ENCODE data around the gene TIPRL.
"Not testable (repeated sequence)": the region's sequence is repeated elsewhere in the genome, so short reads cannot be mapped to it uniquely, and the experiment has no call there.

TIPRL gene

DNA sequence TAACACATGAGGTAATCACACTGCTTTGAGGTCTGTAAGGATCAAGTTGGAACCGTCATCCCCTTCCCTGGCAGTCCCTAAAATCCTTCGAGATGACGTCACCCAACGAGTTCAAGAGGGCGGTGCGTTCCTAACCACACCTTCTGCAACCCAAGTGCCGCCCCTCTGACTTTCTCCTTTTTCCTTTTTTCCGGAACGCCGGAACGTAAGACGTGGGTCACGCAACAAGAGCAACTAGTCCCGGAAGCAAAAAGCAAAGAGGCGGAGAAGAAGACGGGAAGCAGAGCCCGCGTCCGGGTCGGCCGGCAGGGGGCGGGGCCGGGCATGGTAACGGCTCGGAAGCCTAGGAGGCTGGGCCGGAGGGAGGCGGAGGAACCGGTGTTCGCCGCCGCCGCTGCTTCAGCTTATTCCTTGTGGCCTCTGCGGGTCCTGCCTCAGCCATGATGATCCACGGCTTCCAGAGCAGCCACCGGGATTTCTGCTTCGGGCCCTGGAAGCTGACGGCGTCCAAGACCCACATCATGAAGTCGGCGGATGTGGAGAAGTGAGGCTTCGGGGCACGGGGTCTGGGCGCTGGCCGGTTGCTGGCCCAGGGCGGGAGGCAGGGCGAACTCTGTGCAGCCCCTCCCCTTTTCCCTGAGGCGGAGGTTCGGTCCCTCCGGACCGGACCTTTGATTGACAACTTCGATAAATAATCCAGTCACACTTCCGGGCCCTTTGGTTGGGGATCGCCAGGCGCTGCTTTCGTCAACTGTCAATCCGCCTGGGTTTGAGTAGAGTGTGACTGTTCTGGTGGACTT lies at the start of gene TIPRL:
Gene TIPRL (plus strand): TSS at position 325 of the 800 bp plus-strand sequence. CDS start 116 bp downstream, at position 441.
- DNase-seq = peak; percentile 98

DNA sequence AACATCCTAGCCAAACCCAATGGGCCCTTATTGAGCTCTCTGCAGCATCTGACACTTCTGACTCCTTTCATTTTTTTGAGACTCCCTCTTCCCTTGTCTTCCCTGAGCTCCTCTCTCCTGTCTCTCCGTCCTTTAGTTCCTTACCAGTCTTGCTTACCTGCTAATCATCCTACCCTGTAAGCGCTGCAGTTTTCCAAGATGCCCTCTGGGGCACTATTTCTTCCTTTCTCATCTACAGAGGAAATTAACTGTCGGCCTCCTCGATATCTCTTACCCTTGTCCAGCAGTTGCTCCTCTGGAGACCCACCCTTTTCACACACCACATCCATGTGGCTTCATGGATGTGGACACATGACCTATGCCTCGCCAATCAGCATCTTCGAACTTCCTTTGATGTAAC lies 48.8 kb upstream of the TIPRL start:
- no peak for DNase-seq

DNA sequence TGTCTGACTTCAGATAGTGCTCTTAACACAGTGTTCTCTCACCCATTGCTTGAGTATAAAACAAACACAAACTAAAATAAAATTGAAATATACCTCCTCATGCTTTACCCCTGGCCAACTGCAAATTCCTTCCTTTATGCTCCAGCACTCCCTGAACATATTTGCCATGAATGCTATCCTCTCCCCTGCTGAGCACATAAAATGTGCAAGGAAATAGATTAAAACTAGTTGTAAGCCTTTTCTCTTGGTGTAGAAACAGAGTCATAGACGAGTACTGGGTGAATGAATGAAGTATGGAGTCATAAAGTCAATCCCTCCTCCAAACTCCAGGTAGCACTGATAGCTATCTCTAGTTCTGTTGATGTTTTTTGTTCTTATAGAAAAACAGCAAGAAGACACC lies 44.6 kb upstream of the TIPRL start:
- no peak for DNase-seq

DNA sequence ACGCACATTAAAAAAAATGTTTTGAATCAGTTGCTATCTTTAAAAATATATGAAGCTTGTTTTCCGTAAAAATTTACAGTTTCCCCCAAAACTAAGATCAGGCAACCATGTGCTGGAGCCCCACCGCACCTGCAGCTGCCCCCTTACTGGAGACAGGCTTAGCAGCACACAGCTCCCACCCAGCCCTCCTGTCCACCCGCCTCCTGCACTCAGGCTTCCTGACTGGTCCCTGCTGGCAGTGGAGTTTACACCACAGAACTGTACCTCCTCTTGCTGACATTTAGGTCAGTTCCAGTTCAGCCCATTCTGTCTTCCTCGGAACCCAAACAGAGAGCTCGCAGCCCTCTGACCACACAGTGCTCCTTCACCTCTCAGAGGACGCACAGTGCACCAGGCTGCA lies 44.1 kb upstream of the TIPRL start:
- no peak for DNase-seq

DNA sequence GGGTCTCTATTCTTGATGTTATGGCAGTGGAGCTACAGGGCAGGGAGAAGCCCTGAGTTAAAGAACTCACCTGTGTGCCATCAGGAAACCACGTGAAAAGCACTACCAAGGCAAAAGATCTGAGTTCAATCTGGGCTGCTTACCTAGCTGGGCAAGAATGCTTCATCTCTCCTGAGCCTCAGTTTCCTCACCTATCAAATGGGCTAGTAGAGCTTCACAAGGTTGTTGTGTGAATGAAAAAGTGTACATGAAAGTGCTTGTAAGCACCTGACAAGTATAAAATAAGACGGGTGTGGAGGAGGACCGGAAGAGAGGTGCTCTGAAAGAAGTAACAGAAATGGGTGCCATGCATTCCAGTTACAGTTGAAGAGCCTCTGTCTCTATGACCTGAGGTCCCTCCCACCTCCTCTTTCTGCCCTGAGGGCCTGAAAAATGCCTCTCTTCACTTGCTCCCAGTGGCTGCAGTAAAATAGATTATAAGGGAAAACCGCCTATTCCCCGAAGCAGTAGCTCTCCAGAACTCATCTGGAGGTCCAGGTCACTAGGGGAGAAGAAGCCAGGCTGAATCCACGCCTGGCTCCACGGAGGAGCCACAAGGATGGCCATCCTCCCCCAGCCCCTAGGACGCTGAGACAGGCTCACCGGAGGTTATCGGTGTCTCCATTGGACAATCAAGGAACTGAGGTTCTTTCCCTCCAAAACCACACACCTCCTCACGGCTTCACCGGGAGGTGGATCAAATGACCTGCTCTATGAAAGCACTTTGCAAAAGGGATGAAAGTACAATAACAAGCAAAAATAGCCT lies 43.4 kb upstream of the TIPRL start:
- DNase-seq = no peak

DNA sequence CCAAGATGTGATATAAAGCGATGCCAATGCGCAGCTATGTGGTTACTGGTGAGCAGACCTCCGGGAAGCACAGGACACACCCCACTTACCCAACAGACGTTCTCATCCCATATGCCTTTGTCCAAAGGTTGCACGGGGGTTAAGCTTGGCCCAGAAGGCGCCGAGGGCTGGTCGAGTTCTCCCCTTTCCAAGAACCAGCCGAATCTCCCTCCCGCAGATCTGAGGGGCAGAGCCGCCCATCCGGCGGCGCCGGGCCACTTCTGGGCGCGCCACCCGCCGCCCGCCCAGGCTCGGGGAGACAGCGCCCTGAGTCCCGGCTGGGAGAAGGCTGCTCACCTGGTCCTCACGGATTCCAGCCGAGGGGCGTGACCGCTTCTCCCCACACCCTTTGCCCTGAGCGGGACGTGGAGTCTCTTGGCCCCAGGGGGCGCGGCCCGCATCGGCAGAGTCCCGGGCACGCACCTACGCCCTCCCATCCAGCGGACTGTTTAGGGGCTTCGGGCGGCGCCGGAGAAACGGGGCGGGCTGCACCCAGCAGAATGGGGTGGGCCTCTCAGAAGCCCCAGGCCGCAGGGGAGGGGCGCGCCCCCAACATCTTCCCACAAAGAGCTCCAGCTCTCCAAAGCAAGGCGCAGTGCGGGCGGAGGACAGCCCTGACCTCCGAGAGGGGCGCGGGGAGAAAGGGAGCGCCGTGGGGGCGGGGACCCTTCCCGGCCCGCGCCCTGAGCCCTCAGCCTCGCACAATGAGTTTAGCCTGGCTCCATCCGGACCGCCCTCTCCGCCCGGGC lies 42.6 kb upstream of the TIPRL start:
- no peak for DNase-seq

DNA sequence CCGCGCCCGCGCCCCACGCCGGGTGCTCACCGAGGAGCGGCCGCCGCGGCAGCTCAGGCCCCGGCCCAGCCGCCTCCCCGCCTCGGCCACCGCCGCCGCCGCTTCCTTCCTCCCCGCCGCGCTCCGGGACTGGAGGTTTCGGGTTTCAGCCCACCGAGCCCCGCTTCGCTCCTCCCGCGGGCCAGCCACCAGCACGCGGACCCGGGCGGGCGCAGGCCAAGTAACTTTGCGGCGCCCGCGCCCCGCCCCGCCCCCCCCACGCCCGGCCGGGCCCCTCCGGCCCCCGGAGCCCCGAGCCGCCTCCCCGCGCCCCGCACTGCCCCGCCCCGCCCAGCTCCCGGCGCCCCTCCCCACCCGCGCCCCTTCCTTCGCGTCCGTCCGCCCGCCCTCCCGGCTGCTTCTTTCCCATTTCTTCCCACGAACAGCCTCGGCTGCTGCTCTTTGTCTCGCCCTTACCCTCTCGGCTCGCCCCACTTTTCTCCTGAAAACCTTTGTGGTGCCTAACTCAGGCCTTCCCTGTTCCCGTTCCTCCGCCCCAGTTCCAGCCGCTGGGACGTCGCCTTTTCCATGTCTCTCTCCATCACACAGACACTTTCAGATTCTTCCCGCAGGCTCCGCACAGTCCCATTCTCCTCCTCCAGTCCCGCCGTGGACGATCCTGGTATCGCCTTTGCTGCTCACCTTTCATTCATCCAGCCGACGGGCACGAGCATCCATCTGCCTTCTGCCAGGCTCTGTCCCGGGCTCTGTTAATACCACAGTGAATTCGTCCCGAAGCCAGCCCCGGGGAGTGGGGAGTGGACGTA lies 41.9 kb upstream of the TIPRL start, which contains the start of gene GPR161:
Gene GPR161 (minus strand): TSS at position 222 of the 806 bp plus-strand sequence. CDS start 32,080 bp downstream, outside the sequence.
- no peak for DNase-seq

DNA sequence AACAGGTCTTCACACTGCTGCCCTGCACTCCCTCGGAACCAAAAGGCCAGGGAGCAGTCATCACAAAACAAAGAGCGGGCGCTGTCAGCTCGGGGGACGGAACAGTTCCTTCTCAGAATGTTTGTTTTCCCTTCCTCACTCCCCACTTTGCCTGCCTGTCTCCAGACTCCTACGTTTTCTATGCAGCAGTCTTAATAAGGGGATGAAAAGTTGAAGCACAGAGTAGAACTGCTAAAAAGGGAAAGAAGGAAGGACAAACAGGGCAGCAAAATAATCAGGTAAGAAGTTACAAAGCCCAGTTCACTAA lies 41.3 kb upstream of the TIPRL start:
- DNase-seq = no peak

DNA sequence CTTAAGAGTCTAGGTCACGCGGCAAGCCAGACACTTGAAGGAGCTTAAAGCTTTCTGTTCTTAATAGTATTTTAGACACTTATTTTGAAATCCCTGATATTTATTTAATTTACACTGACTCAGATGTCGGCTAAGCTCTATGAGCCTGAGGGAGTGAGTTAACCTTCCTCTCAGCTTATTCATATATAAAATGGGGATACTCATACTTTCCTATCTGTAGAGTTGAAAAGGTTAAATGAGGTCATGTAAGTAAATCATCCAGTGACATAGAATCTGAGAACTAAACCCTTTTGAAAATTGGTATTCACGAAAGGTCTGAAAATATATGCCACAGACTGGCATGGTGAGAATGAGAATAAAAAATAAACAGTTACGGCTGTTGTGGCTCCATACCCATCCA lies 40.6 kb upstream of the TIPRL start:
- no peak for DNase-seq

DNA sequence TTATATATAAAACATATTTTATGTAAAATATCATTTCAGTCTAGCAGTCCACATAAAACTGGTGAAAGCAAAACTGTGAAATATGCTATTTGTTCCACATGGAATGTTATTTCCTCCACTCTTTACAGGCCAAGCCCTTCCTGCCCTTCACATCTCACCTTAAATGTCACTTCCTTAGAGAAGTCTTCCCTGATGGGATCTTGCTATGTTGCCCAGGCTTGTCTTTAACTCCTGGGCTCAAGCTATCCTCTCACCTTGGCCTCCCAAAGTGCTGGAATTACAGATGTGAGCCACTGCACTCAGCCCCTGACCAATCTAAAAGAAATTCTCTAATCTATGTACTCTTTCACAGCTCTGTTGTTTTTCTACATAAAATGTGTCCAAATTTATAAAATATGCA lies 39.7 kb upstream of the TIPRL start:
- no peak for DNase-seq

DNA sequence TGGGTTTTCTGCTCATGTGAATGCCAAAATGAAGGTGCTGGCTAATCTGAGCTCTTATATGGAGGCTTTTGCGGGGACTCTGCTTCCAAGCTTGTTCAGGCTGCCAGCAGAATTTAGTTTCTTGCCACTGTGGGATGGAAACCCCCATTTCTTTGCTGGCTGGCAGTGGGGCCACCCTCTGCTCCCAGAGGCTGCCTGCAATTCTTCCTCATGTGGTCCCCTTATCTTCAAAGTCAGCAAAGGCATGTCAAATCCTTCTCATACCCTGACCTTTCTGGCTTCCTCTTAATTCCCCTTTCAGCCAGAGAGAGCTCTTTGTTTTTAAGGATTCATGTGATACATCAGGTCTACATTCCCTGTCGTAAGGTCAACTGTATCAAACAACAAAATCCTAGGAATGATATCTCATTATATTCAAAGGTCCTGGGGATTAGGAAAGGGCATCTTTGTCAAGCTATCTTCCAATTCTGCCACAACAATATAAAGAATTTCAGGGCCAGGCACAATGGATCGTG lies 36.8 kb upstream of the TIPRL start:
- DNase-seq = no peak

DNA sequence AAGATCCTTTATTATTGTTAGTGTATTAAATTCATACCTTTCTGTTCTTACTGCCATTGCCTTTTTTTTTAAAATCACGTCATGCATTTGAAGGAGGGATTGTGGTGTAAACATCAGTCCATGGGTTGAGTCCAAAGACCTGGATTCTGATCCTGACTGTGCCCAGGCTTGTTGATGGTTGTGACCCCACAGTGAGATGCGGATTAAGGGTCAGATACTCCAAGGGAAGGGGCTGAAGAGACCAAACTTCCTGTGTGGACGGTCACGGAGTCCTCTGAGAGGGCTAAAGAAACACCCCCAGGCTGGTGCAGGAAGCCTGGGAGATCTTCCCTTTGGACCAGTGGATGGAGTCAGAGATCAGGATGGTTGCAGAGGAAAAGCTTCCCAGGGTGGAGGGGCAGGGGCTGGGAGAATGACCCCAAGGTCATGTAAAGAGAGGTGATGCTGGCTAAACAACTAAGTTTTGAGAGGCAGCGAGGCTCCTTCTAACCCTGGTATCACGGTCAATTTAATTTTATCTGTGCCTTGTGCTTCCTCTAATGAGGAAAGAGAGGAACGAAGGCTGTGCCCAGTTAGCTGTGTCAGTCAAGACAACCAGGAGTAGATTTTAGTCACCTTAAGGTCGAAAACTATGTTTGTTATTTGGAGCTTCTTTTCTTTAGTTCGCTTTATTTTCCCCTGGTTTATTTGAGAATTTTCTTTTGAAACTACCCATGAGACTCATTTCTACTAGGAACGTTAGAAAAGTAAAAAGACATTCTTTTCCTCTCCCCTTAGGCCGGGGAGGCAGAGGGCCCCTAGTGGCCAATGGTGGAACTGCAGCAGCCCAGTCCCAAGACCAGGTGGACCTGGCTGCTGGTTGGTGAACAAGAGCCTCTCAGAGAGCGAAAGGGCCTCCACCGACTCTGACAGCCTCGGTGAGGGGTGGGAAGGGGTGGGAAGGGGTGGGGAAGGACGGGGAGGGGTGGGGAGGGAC lies 33.3 kb upstream of the TIPRL start:
- peak; percentile 72 for DNase-seq

DNA sequence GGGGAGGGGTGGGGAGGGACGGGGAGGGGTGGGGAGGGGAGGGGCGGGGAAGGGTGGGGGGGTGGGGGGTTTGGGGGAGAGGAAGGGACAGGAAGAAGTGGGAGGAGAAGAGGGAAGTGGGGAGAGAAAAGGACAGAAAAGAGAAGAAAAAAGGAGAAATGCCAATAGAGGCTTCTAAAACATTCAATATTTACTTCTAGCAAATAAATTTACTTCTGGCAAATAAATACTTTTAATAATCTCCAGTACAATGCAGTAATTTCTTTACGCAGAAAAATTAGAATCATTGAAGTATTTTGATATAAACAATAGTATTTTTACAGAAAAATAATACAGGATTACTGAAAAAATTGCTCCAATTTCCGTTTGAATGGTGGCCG lies 32.6 kb upstream of the TIPRL start:
- DNase-seq = no peak

DNA sequence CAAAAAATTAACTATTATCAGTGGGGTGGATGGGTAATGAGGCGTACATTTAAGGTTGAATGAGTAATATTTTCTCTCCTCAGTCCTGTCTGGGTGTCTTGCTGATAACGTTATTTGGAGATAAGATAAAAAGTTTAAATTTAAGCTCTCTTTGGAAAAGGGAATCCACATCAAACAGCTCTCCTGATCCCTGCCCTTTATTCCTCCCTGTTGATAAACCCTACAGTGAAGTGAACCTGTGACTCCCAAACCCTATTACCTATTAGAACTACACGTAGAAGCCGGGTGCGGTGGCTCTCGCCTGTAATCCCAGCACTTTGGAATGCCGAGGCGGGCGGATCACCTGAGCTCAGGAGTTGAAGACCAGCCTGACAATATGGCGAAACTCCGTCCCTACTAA lies 32.1 kb upstream of the TIPRL start:
- DNase-seq = no peak

DNA sequence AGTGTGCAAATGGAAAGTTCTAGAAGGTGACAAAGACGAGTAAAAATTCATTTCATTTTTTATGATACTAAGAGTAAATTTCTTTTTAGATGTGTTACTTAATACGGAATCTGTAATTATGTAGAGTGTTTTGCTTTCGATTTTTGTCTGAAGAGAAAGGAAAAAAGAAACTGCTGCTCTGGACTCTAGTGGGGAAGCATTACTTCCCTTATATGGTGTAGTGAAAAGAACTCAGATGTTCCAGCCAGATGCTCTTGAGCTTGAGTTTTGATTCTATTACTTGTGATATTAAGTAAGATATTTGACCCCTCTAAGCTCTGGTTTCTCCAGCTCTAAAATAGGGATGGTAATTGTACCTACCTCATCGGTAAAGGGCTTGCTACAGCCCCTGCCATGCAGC lies 29.8 kb upstream of the TIPRL start:
- DNase-seq = no peak

DNA sequence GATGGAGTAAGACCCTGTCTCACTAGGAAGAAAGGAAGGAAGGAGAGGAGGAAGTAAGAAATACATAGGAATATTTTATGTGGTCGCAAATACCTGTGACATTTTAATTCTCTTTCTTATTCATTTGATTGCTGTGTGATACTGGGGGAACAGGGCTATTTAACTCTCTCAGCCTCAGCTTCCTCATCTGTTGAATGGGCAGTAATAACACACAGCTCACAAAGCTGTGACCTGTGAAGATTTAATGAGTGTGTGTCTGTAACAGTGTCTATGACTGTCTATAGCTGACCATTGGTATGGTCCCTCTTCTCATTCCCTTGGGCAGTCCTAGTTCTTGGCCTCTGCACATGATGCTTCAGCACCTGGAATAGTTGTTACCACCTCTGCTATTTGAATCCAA lies 28.5 kb upstream of the TIPRL start:
- no peak for DNase-seq

DNA sequence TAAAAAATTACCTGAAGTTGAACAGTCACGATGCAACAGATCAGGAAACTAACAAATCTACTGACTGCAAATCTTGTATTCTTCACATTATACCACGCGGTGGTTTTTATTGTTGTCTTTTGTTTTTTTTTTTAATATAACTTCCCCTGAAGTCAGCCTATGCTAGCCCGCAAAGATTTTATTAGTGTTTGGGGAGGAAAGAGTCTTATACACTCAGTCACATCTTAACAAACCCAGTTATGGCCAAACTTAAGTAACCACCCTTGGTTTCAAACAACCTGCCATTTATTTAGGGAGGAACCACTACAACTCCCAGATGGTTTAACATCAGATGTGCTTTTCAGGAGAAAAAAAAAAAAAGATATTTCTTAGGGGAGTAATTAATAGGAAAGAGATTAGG lies 26.8 kb upstream of the TIPRL start:
- DNase-seq = no peak

DNA sequence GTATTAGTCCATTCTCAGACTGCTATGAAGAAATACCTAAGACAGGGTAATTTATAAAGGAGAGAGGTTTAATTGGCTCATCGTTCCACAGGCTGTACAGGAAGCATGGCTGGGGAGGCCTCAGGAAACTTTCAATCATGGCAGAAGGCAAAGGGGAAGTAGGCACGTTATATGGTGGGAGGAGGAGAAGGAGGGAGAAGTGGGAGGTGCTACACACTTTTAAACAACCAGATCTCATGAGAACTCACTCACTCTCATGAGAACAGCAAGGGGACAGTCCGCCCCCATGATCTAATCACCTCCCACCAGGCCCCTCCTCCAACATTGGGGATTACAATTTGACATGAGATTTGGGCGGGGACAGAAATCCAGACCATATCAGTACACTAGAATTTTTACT lies 24.1 kb upstream of the TIPRL start:
- DNase-seq = not testable (repeated sequence)

DNA sequence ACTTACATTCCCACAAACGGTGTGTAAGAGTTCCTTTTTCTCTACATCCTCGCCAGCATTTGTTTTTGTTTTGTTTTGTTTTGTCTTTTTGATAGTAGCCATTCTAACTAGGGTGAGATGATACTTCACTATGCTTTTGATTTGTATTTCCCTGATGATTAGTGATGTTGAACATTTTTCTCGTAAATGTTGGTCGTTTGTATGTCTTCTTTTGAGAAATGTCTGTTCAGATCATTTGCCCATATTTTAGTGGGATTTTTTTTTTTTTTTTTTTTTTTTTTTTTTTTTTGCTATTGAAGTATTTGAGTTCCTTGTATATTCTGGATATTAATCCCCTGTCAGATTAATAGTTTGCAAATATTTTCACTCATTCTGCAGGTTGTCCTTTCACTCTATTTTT lies 22.9 kb upstream of the TIPRL start:
- DNase-seq = no peak

DNA sequence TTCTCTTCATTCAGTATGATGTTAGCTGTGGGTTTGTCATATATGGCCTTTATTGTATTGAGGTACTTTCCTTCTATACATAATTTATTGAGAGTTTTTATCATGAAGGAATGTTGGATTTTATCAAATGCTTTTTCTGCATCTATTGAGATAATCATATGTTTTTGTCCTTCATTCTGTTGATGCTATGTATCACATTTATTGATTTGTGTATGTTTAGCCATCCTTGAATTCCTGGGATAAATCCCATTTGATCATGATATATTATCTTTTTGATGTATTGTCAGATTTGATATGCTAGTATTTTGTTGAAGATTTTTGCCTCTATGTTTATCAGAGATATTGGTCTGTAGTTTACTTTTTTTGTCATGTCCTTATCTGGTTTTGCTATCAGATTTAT lies 21.1 kb upstream of the TIPRL start:
- no peak for DNase-seq

DNA sequence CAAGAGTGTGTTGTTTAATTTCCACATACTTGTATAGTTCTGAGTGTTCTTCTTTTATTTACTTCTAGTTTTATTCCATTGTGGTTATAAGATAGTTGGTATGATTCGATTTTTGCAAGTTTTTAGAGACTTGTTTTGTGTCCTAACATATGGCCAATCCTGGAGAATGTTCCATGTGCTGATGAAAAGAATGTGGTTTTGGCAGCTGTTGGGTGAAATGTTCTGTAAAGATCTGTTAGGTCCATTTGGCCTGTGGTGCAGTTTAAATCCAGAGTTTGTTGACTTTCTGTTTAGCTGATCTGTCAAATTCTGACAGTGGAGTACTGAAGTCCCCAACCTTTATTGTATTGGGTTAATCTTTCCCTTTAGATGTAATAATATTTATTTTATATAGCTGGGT lies 19.5 kb upstream of the TIPRL start:
- DNase-seq = no peak

All from kidney glomerular epithelial cell (primary cell).